ENCODE results near the gene UGGT1.

DNA sequence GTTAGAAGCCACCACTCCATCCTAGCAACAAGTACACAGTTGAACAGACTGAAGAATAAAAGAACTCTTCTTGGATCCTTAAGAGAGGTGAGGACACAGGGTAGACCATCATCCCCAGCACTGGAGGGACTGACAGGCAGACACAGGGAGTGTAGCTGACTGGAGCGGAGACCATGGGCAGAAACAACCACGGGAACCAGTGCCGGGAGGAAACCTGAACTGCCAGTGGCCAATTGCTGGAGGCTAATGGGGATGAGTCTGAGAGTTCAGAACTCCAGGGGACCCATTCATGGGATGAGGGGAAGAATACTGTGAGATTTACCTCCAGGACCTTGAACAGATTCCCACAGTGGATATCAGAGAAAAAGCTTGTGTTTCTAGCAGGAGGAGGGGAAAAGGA is 150.9 kb downstream of the UGGT1 start:
- TF ChIP-seq POLR2A (IDR thresholded peaks at IDR 0.05) (no peak), EP300 (IDR thresholded peaks at IDR 0.05) (no peak)
- TF ChIP-seq, protein P1, sequence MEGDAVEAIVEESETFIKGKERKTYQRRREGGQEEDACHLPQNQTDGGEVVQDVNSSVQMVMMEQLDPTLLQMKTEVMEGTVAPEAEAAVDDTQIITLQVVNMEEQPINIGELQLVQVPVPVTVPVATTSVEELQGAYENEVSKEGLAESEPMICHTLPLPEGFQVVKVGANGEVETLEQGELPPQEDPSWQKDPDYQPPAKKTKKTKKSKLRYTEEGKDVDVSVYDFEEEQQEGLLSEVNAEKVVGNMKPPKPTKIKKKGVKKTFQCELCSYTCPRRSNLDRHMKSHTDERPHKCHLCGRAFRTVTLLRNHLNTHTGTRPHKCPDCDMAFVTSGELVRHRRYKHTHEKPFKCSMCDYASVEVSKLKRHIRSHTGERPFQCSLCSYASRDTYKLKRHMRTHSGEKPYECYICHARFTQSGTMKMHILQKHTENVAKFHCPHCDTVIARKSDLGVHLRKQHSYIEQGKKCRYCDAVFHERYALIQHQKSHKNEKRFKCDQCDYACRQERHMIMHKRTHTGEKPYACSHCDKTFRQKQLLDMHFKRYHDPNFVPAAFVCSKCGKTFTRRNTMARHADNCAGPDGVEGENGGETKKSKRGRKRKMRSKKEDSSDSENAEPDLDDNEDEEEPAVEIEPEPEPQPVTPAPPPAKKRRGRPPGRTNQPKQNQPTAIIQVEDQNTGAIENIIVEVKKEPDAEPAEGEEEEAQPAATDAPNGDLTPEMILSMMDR (IDR thresholded peaks at IDR 0.05): no peak
